Measurements from ENCODE around the gene BFAR.

- TF ChIP-seq CTCF (IDR thresholded peaks at IDR 0.05): no peak
- TF ChIP-seq POLR2A (IDR thresholded peaks at IDR 0.05): no peak
Measured at GRCh38 chr16:14641206-14641605, 8.5 kb downstream of the BFAR start.

Measured in Peyer's patch (tissue), 4 donors.